ENCODE data around the gene OR10H5. TPM values are rescaled to one million over a fixed set of nuclear protein-coding genes. Genes with fewer than 3 reads are reported as not detected.
"Not testable (repeated sequence)": the region's sequence is repeated elsewhere in the genome, so short reads cannot be mapped to it uniquely, and the experiment has no call there.

The OR10H5 gene
- total RNA-seq, 1 experiment from 2014 or later, result not detected

DNA sequence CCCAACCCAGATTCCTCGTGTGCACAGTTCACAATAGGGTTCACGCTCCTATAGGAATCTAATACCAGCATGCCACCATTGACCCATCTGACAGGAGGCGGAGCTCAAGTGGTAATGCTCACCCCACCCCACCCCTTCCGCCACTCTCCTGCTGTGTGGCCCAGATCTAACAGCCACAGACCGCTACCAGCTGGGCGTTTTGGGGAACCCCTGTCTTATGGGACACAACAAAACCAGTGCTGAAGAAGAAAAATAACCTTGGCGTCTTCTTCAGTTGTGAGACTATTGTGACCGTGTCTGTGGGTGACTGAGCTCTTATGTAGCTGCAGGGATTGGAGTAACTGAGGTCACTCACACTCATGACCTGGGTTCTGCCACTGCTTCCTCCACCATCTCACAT lies 33.2 kb downstream of the OR10H5 start:
- no peak for DNase-seq (ENCODE audit: low spot score)
- POLR2A ChIA-PET (ENCODE audit: low non-redundant PET), result no interaction called here
- CTCF ChIA-PET, result no interaction called here
- H3K9me3 ChIP-seq (ENCODE audit: low read depth, low read length, poor library complexity, severe bottlenecking), result no peaks in the 10 kb centered on the region
- peaks cover 16% of the 10 kb centered on the region for H3K27me3 ChIP-seq (replicated peaks; ENCODE audit: insufficient read depth, low read depth, low read length, poor library complexity)
- TF ChIP-seq, protein P1, sequence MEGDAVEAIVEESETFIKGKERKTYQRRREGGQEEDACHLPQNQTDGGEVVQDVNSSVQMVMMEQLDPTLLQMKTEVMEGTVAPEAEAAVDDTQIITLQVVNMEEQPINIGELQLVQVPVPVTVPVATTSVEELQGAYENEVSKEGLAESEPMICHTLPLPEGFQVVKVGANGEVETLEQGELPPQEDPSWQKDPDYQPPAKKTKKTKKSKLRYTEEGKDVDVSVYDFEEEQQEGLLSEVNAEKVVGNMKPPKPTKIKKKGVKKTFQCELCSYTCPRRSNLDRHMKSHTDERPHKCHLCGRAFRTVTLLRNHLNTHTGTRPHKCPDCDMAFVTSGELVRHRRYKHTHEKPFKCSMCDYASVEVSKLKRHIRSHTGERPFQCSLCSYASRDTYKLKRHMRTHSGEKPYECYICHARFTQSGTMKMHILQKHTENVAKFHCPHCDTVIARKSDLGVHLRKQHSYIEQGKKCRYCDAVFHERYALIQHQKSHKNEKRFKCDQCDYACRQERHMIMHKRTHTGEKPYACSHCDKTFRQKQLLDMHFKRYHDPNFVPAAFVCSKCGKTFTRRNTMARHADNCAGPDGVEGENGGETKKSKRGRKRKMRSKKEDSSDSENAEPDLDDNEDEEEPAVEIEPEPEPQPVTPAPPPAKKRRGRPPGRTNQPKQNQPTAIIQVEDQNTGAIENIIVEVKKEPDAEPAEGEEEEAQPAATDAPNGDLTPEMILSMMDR (conservative IDR thresholded peaks at IDR 0.05; ENCODE audit: low read depth, low read length), result no peak
- no peak for TF ChIP-seq EZH2 (IDR thresholded peaks at IDR 0.05; ENCODE audit: borderline replicate concordance, low read depth, low read length, poor library complexity, severe bottlenecking)
- no peak overlapping the region for H3K4me3 ChIP-seq (ENCODE audit: low read depth, low read length, poor library complexity, severe bottlenecking)
- H3K36me3 ChIP-seq (ENCODE audit: insufficient read depth, low read length, poor library complexity, severe bottlenecking), result no peaks in the 10 kb centered on the region
- no TSS peak for BruUV-seq (replicated peaks)
- no peak overlapping the region for H3K27ac ChIP-seq (ENCODE audit: low read depth, low read length, poor library complexity, severe bottlenecking)
- intact Hi-C loops (cut with micrococcal nuclease; ENCODE audit: unreplicated experiment), result no loop called here
- H3K4me1 ChIP-seq (ENCODE audit: insufficient read depth, low read length, poor library complexity, severe bottlenecking), result no peaks in the 10 kb centered on the region

DNA sequence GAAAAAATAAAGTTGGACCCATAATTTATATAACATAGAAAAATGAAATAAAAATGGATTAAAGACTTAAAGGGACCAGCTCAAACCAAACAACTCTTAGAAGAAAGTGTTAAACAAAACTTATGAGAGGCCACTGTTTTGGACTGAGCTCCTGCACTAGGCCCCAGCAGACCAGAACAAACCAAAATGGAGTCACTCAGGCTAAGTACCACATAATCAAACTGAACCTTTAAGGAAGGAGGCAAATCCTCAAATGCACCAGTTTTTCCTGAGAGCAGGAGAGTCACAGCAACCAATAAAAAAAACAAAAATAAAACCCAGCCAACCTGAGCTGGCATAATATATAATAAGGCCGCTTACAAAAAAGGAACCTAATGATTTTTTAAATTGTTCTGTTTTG lies 38.3 kb downstream of the OR10H5 start:
- ChIA-PET CTCF (no interaction called here), POLR2A (ENCODE audit: low non-redundant PET) (no interaction called here)
- no peaks in the 10 kb centered on the region for H3K9me3 ChIP-seq (ENCODE audit: low read depth, low read length, poor library complexity, severe bottlenecking)
- H3K27me3 ChIP-seq (replicated peaks; ENCODE audit: insufficient read depth, low read depth, low read length, poor library complexity), result peaks cover 34% of the 10 kb centered on the region
- H3K36me3 ChIP-seq (ENCODE audit: insufficient read depth, low read length, poor library complexity, severe bottlenecking), result no peaks in the 10 kb centered on the region
- no peak for DNase-seq (ENCODE audit: low spot score)
- BruUV-seq (replicated peaks), result no TSS peak
- TF ChIP-seq, protein P1 (conservative IDR thresholded peaks at IDR 0.05; ENCODE audit: low read depth, low read length), result no peak
- no peak for TF ChIP-seq EZH2 (IDR thresholded peaks at IDR 0.05; ENCODE audit: borderline replicate concordance, low read depth, low read length, poor library complexity, severe bottlenecking)
- intact Hi-C loops (cut with micrococcal nuclease; ENCODE audit: unreplicated experiment), result no loop called here
- no peak overlapping the region for H3K4me3 ChIP-seq (ENCODE audit: low read depth, low read length, poor library complexity, severe bottlenecking)
- no peak overlapping the region for H3K27ac ChIP-seq (ENCODE audit: low read depth, low read length, poor library complexity, severe bottlenecking)
- H3K4me1 ChIP-seq (ENCODE audit: insufficient read depth, low read length, poor library complexity, severe bottlenecking), result no peaks in the 10 kb centered on the region

DNA sequence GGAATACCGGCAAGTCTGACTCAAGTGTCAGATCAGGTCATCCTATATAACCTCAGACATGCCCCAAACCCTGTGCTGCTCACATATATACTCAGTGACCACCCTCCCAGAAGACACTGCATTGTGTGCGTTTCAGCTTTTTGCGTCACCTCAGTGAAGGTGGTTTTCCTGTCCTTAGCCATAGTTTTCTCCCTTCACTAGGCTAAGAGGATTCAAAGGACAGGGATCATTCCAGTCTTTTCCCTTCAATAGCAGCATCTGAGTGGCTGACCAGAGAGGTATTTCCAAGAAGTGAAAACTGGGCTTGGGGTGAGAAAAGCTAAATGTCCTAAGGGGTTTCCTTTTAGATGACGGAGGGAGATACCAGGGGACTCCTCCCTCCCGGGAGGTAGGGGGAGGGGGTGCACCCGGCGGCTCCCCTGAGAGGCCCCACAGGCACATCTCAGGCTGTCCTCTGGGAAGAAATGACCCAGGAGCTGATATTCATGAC lies 40.7 kb downstream of the OR10H5 start:
- DNase-seq (ENCODE audit: low spot score), result no peak
- ChIA-PET POLR2A (ENCODE audit: low non-redundant PET) (no interaction called here), CTCF (no interaction called here)
- Histone ChIP-seq H3K27ac (ENCODE audit: low read depth, low read length, poor library complexity, severe bottlenecking) (no peak overlapping the region), H3K9me3 (ENCODE audit: low read depth, low read length, poor library complexity, severe bottlenecking) (no peaks in the 10 kb centered on the region), H3K27me3 (replicated peaks; ENCODE audit: insufficient read depth, low read depth, low read length, poor library complexity) (peaks cover 41% of the 10 kb centered on the region), H3K36me3 (ENCODE audit: insufficient read depth, low read length, poor library complexity, severe bottlenecking) (no peaks in the 10 kb centered on the region), H3K4me1 (ENCODE audit: insufficient read depth, low read length, poor library complexity, severe bottlenecking) (no peaks in the 10 kb centered on the region), H3K4me3 (ENCODE audit: low read depth, low read length, poor library complexity, severe bottlenecking) (no peak overlapping the region)
- no peak for TF ChIP-seq EZH2 (IDR thresholded peaks at IDR 0.05; ENCODE audit: borderline replicate concordance, low read depth, low read length, poor library complexity, severe bottlenecking)
- TF ChIP-seq, protein P1 (conservative IDR thresholded peaks at IDR 0.05; ENCODE audit: low read depth, low read length), result no peak
- intact Hi-C loops (cut with micrococcal nuclease; ENCODE audit: unreplicated experiment), result no loop called here
- BruUV-seq (replicated peaks), result no TSS peak

DNA sequence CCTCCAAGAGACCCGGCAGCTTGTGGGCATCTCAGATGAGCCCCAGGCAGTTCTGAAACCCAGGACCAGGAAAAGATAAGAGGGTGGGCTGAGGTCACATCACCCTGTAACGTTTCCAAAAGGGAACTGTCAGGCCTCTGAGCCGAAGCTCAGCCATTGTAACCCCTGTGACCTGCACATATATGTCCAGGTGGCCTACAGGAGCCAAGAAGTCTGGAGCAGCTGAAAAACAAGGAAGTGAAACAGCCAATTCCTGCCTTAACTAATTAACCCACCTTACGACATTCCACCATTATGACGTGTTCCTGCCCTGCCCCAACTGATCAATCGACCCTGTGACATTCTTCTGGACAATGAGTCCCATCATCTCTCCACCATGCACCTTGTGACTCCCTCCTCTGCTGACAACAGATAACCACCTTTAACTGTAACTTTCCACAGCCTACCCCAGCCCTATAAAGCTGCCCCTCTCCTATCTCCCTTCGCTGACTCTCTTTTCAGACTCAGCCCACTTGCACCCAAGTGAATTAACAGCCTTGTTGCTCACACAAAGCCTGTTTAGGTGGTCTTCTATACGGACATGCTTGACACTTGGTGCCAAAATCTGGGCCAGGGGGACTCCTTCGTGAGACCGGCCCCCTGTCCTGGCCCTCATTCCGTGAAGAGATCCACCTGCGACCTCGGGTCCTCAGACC lies 41.3 kb downstream of the OR10H5 start:
- H3K4me1 ChIP-seq (ENCODE audit: insufficient read depth, low read length, poor library complexity, severe bottlenecking); H3K4me3 ChIP-seq (ENCODE audit: low read depth, low read length, poor library complexity, severe bottlenecking); DNase-seq (ENCODE audit: low spot score); H3K27ac ChIP-seq (ENCODE audit: low read depth, low read length, poor library complexity, severe bottlenecking); H3K9me3 ChIP-seq (ENCODE audit: low read depth, low read length, poor library complexity, severe bottlenecking); H3K36me3 ChIP-seq (ENCODE audit: insufficient read depth, low read length, poor library complexity, severe bottlenecking); intact Hi-C loops (cut with micrococcal nuclease; ENCODE audit: unreplicated experiment); POLR2A ChIA-PET (ENCODE audit: low non-redundant PET); CTCF ChIA-PET; BruUV-seq (replicated peaks): not testable (repeated sequence)
- peaks cover 41% of the 10 kb centered on the region for H3K27me3 ChIP-seq (replicated peaks; ENCODE audit: insufficient read depth, low read depth, low read length, poor library complexity)

Data from A673 (cell line).